ENCODE results near the gene TRIM63.

TRIM63 gene

GRCh38 chr1:26032656-26033357, 34.6 kb downstream of the TRIM63 start:
- no peak for DNase-seq

GRCh38 chr1:26031611-26032220, 35.7 kb downstream of the TRIM63 start:
- DNase-seq: no peak

GRCh38 chr1:26031196-26031595, 36.2 kb downstream of the TRIM63 start:
- DNase-seq: no peak

- no peak for DNase-seq
These were observed 37.5 kb downstream of the TRIM63 start for GRCh38 chr1:26029864-26030481.

GRCh38 chr1:26029054-26029863, 38.2 kb downstream of the TRIM63 start:
- no peak for DNase-seq

- DNase-seq: no peak
These were observed 38.9 kb downstream of the TRIM63 start for GRCh38 chr1:26028490-26028980.

- no peak for DNase-seq
These were observed 39.5 kb downstream of the TRIM63 start for GRCh38 chr1:26027716-26028489.

GRCh38 chr1:26025517-26025916, 41.9 kb downstream of the TRIM63 start:
- DNase-seq: no peak

- no peak for DNase-seq
These were observed 42.4 kb downstream of the TRIM63 start for GRCh38 chr1:26025060-26025459.

GRCh38 chr1:26023826-26024225, 43.6 kb downstream of the TRIM63 start:
- DNase-seq: no peak

GRCh38 chr1:26023009-26023408, 44.4 kb downstream of the TRIM63 start:
- no peak for DNase-seq

GRCh38 chr1:26022404-26022779, 45.0 kb downstream of the TRIM63 start:
- DNase-seq: no peak

- DNase-seq: no peak
These were observed 45.6 kb downstream of the TRIM63 start, which contains the start of gene EXTL1 for GRCh38 chr1:26021647-26022403. Gene EXTL1 (plus strand): TSS chr1:26021775. CDS start chr1:26022647, 872 bp downstream.

- no peak for DNase-seq
These were observed 46.3 kb downstream of the TRIM63 start for GRCh38 chr1:26020941-26021646.

GRCh38 chr1:26020330-26020768, 47.1 kb downstream of the TRIM63 start:
- DNase-seq: no peak

GRCh38 chr1:26019641-26020315, 47.7 kb downstream of the TRIM63 start:
- DNase-seq: no peak

- no peak for DNase-seq
These were observed 49.8 kb downstream of the TRIM63 start for GRCh38 chr1:26017606-26018005.

GRCh38 chr1:26016953-26017545, 50.4 kb downstream of the TRIM63 start:
- DNase-seq: no peak

GRCh38 chr1:26016258-26016952, 51.0 kb downstream of the TRIM63 start:
- DNase-seq: no peak
